GM12864 (cell line): ENCODE results near the gene RTBDN.

Experiments
- DNase-seq: peaks from one replicate; pipeline ENCODE4 v3.0.0-alpha.2; 2011; ENCODE audit warnings: low read depth
- H3K4me3 ChIP-seq: 2 replicates; pipeline ENCODE4 v1.5.1; 2011; ENCODE audit warnings: mild to moderate bottlenecking, low read depth, low read length, control low read depth
- TF ChIP-seq, protein P1 (sequence below): IDR thresholded peaks from 2 replicates; pipeline ENCODE4 v1.5.1; 2011; ENCODE audit warnings: low read depth, mild to moderate bottlenecking, moderate library complexity, low read length, control low read depth, inconsistent platforms; ENCODE audit errors: missing control alignments

Gene RTBDN

GRCh38 chr19:12793290-12794195, 40.8 kb downstream of the RTBDN start:
- H3K4me3 ChIP-seq = peak overlapping the region; percentile 89
- no peak for DNase-seq
- TF ChIP-seq, protein P1, sequence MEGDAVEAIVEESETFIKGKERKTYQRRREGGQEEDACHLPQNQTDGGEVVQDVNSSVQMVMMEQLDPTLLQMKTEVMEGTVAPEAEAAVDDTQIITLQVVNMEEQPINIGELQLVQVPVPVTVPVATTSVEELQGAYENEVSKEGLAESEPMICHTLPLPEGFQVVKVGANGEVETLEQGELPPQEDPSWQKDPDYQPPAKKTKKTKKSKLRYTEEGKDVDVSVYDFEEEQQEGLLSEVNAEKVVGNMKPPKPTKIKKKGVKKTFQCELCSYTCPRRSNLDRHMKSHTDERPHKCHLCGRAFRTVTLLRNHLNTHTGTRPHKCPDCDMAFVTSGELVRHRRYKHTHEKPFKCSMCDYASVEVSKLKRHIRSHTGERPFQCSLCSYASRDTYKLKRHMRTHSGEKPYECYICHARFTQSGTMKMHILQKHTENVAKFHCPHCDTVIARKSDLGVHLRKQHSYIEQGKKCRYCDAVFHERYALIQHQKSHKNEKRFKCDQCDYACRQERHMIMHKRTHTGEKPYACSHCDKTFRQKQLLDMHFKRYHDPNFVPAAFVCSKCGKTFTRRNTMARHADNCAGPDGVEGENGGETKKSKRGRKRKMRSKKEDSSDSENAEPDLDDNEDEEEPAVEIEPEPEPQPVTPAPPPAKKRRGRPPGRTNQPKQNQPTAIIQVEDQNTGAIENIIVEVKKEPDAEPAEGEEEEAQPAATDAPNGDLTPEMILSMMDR = no peak

DNA sequence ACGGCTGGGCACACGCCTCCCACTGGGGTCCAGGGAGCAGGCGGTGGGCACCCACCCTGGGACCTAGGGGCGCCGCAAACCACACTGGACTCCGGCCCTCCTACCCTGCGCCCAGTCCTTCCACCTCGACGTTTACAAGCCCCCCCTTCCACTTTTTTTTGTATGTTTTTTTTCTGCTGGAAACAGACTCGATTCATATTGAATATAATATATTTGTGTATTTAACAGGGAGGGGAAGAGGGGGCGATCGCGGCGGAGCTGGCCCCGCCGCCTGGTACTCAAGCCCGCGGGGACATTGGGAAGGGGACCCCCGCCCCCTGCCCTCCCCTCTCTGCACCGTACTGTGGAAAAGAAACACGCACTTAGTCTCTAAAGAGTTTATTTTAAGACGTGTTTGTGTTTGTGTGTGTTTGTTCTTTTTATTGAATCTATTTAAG, 41.5 kb downstream of the RTBDN start:
- peak overlapping the region; percentile 89 for H3K4me3 ChIP-seq
- no peak for DNase-seq
- TF ChIP-seq, protein P1 = no peak

GRCh38 chr19:12792051-12792852, 42.1 kb downstream of the RTBDN start:
- TF ChIP-seq, protein P1 = no peak
- no peak for DNase-seq
- peak overlapping the region; percentile 89 for H3K4me3 ChIP-seq

- TF ChIP-seq, protein P1 = no peak
- DNase-seq = peak; percentile 90
These were observed 42.9 kb downstream of the RTBDN start, which contains the start of gene JUNB for GRCh38 chr19:12791345-12792050. JUNB (plus strand) TSS chr19:12791486; CDS start chr19:12791772, 286 bp downstream.

GRCh38 chr19:12790628-12791344, 43.6 kb downstream of the RTBDN start:
- no peak for DNase-seq
- peak overlapping the region; percentile 89 for H3K4me3 ChIP-seq
- TF ChIP-seq, protein P1 = no peak

More at GRCh38 chr19:12791345-12792050, 42.9 kb downstream of the RTBDN start, which contains the start of gene JUNB:
- H3K4me3 ChIP-seq = peak within 1 kb of the TSS; percentile 89

DNA sequence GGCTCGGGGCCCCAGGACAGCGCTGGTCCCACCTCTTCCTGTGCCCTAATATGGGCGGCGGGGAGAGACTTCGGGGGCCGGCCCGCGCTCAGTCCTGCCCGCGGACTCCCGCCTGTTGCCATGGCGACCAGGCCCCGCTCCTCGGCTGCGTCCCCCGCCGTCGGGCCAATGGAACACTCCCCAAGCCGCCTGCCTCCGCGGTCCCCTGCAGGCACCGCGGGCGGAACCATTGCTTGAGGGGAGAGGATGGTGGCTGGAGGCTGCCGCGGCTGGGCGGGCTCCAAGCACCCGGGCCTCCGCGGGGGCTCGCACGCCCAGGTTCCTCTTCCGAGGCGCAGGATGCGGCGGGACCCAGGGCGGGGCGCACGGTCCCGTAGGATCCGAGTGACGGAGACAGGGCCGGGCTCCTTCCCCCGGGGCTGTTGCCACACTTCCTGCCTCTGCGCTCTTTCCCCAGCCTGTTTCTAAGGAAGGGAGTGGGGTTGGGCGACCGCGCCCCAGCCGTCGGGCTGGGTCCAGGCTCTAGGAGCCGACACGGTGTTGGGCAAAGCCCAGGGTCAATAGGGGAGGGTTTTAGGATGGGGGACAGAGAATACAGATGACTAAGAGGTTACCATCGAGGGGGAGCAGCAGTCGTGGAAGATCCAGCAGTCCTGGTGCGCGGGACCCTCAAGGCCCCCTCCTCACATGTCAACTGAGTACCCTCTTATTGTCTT, 44.3 kb downstream of the RTBDN start:
- H3K4me3 ChIP-seq = peak overlapping the region; percentile 89
- TF ChIP-seq, protein P1 = no peak
- DNase-seq = peak; percentile 90
